ENCODE data around the gene MICA.

The MICA gene

GRCh38 chr6:31460361-31461025 is 57.1 kb downstream of the MICA start:
- DNase-seq (ENCODE audit: low read depth in 2 of 2), result no peak

- no peak for DNase-seq (ENCODE audit: low read depth in 2 of 2)
These were observed 58.9 kb downstream of the MICA start for GRCh38 chr6:31462026-31462963.

DNA sequence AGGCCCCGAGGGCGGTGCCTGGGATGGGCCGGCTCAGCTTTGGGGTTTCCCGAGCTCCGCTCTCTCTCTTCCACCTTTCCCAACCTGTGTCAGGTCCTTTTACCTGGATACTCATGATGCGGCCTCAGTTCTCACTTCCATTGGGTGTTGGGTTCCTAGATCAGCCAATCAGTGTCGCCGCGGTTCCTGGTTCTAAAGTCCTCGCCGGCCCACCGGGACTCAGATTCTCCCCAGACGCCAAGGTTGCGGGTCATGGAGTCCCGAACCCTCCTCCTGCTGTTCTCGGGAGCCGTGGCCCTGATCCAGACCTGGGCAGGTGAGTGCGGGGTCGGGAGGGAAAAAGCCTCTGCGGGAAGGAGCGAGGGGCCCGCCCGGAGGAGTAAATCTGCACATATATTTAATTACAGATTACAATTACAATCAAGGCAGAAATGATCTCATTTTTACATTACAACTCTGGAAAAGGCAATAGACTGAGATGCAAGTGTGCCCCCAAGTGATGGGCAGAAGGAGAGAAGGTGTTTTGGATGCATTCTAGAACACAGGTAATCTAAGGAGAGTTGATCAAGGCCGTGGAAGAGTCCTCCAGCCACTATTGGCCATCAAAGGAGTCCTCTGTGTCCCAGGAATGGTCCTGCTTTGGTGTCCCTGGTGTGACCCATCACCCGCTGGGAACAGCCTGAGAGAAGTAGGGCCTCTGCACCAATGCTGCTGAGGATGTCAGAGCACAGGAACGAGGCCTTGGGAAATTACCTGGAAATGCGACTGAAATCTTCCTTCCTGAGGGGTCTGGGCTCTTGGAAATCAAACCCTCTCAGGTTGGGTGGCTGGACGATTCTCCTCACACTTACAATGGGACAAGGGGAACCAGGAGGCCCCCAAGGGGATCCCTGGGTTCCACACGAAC is 59.8 kb downstream of the MICA start:
- peak in 1 of 2 experiments; percentile 9 for DNase-seq (ENCODE audit: low read depth in 2 of 2)

- no peak for DNase-seq (ENCODE audit: low read depth in 2 of 2)
These were observed 61.1 kb downstream of the MICA start for GRCh38 chr6:31464252-31465184.
